Epidermal melanocyte (primary cell): ENCODE measurements around the gene STARD10.

Source experiments
- DNase-seq: peaks from one replicate; pipeline ENCODE4 v3.0.0; 2011; ENCODE audit warnings: low spot score; ENCODE audit not compliant: insufficient read length

The STARD10 gene

DNA sequence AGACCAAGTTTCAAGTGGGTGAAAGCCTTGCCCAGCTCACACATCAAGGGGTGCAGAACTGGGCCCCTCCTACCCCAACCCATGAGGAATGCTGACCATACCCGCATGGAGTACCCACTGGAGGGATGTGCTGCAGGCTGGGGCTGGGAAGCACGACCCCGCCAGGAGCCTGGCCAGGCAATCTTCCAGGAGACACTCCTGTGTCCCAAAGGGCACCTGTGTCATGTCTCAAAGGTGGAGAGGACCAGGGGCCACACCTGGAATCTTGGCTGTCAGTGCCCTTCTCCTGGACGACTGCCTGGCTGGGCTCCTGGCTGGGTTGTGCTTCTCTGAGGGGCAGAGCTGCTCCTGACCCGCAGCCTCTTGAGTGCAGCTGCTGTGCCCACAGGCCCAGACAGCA lies 48.3 kb downstream of the STARD10 start:
- DNase-seq = no peak

DNA sequence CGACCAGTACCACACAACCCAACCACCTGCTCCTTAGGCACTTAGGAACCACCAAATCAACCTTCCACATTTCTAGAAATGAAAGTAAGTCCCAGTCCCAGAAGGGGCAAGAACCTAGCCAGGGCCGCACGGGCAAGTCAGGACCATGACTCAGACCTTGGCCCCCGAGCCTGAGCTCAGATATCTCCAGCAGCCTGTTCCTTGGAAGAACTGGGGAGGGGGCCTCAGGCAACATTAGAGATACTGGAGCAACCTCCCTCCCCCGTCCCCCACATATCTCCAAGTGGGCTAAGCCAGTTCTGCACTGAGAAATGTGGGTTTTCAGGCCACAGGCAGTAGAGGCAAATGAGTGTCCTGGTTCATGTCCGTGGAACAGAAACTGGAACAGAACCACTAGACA lies 49.4 kb downstream of the STARD10 start:
- no peak for DNase-seq

DNA sequence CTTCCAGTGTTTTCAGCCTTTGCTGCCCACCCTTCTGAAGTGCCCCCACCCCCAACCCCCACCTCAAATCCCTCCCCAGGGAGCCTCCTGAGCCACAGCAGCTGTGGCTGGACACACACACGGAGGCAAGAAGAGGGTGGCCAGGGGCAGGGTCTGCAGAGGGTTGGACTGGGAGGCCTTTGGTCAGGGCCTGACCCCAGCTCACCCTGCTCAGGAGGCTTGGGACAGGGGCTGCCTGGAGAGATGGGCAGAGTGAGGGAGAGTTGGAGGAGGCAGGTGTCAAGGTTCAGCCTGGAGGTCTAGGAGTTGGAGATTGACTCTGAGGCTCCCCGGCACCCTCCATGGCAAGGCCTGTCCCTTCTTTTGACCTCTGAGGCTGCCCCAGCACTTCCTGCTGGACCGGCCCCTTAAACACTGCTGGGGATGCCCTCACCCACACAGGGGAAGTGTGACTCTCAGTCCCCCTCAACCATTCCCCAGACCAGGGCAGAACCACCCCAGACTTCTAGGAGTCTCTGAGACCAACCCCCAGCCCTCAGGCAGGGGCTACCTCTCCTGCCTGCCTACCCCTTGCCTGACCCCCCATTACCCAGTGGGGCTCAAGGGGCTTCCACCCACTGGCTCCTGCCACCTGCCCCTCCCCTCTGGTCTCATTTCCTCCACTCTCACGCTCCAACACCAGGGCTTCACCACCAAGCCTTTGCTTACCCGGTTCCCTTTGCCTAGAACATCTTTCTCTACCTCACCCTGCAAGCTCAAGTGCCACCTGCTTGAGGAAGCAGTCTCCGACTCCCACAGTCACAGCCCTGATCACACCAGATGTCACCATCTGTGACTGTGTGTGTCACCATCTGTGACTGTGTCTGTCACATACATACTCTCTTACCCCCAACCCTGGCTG lies 50.3 kb downstream of the STARD10 start:
- no peak for DNase-seq

DNA sequence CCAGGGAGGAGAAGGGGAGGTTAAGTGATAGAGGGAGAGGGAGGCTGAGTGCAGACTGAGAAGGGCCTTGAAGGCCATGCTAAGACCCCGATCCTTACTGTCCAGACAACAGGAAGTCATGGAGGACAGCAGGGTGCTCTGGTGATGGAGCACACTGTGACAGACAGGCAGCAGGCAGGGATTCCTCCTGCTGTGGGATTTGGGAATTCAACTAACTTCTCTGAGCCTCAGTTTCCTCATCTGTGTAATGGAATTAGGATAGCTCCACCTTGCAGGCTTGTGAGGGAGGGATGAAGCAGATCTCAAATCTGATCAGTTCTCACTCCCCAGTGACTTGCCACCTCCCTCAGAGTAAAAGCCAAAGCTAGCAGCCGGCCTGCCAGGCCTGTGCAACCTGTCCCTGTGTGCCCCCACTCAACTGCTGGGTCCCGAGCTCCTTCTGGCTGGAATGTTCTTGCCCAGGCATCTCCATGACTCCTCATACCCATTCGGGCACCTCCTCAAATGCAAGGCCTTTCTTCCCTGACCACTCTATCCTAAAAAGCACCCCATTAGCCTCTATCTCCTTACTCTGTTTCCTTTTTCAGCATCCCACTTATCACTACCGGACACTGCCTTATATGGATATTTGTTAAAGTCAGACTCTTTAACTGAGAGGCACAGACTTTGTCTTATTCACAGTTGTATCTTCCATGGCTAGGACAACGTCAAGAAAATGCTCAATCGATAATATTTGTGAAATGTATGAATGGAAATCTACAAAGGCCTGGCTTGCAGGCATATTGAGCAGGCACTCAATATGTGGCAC lies 51.1 kb downstream of the STARD10 start:
- DNase-seq = no peak

DNA sequence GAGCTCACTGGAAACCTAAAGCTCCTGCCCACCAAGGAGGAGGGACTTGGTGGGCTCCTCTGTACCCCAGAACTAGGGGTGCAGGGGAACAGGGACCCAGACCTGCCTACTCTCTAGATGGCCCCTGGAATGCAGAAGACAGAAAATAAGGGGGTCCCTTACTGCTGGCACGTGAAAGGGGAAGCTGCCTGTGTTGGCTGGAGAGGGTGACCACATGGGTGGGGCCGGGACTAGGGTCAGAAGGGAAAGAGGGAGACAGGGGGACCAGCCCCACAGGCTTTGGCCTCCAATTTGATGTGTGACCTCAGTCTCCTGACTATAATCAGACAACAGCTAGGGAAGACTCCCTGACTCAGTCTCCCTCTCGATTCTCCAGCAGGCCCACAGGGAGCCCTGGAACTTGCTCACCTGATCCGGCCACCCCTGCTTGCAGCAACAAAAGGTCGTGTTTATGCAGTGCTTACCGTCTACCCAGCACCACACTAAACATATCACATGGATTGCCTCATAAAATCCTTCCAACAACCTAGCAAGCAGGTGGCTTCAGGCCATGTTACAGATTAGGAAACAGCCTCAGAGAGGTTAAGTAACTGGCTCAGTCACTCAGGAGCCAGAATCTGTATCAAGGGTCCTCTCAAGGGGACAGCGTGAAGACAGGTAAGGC lies 51.9 kb downstream of the STARD10 start:
- DNase-seq = no peak

DNA sequence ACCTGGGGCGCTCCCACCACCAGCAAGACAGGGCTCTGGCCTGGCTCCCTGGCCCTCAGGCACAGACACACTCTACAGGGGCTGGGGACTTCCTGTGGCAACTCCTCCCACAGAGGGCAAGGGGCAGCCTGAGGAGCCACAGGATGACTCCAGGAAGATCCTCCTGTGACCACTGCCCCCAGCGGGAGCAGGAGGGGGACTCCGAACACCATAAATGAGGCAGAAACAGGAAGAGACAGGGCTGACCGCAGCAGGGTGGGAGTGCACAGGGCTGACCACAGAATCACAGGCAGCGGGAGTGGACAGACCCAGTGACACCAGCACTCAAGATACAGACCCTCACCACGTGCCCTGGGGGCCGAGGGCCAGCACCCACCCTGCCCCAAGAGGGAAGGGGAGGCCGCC lies 52.4 kb downstream of the STARD10 start:
- no peak for DNase-seq

DNA sequence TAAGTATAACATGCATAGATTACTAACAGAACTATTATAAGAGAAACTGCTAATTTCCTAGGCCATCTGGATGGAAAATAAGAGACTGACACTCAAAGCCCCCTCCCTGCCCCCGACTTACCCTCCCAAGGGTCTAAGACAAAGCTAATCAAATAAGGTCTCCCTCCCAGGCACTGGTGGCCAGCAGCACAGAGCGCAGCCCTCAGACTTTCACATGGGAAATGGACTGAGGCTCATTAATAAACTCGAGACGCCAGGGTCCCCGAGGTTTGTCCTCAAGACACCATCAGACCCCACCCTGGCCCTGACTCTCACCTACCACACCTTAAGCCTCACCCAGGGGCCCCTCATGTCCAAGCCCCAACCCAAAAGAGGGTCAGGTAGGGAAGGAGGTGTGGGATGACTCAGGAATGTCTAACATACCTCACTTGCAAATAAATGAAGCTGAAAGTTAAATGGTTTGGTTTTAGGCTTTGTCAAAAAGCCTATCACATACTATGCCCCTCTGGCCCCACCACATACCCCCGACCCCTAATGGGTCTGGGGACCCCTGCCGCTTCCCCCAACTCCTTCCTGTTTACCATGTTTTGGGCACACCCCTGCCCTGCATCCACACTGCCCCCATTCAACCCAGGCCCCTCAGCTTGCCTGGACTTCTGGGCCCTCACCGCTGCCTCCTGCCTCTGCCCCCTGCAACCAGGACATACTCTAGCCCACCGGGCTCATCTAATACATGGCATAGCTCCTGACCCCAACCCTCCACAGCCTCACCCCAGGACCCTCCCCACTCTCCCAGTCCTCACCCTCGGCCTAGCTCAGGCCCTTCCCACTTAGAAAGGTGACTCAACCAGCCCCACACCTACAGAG lies 53.1 kb downstream of the STARD10 start:
- DNase-seq = no peak

DNA sequence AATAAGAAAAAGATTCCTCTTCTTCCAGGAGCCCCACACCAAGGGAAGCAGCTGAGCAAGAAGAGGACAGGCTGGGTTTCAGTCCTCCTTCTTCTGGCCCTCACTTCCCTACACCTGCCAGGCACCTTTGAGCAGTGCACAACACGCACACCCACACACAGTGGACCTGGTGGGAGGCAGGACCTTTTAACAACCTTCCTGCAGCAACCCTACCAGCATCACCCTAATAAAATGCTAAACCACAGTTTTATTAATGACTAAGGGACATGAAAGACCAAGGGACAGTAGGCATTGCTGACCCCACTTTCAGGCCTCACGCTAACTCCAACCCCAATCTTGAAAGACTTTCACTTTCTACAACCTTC lies 53.8 kb downstream of the STARD10 start:
- no peak for DNase-seq

DNA sequence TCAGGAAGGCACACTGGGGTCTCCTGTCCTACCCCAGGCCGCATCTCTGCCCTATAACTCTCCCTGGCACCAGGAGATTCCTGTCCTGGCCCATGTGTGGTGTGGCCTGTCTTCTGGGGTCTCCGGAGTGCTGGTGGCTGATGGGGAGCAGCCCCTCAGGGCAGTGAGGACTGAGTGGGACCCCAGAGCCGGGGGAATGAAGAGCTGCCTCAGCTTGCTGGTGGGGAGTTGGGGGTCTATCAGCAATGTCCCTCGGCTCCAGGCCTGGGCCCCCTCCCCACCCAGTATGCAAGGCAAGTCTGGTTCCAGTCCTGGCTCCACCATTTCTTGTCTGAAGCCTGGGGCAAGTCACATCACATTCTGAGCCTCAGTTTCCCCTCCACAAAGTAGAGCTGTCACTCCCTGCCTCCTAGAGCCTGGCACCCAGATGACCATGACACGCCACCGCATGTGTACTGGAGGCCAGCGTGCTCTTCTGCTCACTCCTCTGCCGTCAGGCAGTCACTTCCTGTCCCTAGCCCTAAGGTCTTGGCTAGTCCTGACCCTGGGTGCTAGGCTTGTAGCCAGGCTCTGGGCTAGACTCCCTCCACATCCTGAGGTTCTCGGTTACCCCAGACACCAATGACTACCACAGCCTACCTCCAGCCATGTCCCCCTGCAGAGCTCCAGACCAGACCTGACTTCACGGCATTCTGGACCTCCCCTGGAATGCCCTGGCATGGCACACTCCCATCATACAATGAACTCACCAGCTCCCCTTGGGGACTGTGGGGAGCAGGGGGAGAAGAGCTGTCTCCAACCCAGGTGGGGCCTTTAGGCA lies 54.4 kb downstream of the STARD10 start:
- DNase-seq = no peak

DNA sequence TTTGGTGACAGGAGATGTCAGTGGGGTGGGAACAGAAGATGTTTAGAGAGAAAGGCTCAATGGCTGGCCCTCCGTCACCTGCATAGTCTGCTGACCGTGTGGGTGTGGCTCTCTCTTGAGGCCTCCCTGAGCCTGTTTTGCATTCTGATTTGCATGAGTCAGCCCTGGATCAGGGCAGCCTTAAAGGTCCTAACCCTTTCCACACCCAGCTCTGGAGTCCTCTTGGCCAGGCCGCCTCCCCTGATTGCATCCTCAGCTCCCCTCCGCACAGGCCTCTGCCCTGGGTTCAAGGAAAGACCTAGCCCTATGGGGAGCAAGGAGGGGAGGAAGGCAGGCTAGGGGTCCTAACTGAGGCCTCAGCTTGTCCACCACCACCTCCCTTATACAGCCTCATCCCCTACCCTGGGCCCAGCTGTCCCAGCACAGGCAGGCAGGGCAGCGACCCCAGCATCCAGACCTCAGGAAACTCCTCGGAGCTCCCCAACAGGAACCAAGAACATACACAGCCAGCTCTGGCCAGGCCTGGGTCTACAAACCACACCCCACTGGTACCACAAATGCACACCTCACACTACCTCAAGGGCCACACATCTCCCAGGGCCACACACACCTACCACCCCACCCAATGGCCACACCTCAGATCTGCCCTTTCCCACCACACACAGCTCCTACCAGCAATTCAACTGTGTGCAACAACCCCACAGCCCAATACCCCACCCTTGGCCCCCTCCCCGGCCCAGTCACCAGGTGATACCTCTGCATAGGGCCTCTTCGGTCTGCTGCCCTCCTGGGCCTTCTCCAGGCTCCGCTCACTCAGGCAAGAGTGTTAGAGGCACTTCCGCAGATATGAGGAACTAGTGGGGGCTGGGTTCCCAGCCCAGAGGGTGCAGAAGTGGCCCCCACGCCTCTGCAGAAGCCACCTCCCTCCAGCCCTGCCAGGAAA lies 55.4 kb downstream of the STARD10 start:
- no peak for DNase-seq

DNA sequence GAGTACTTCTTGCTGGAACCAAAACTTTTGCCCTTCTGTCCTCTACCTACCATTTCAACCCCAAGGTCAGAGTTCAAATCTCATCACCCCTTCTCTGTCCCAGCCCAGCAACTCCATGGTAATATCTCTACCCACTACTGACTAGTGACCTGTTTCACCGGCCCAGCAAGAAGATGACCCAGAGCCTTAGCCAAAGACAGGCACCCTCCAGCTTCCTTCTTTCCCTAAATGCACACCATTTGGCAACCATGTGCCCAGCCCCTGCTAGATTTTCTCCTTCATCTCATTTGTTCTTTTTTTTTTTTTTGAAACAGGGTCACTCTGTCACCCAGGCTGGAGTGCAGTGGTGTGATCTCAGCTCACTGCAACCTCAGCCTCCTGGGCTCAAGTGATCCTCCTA lies 56.5 kb downstream of the STARD10 start:
- no peak for DNase-seq

DNA sequence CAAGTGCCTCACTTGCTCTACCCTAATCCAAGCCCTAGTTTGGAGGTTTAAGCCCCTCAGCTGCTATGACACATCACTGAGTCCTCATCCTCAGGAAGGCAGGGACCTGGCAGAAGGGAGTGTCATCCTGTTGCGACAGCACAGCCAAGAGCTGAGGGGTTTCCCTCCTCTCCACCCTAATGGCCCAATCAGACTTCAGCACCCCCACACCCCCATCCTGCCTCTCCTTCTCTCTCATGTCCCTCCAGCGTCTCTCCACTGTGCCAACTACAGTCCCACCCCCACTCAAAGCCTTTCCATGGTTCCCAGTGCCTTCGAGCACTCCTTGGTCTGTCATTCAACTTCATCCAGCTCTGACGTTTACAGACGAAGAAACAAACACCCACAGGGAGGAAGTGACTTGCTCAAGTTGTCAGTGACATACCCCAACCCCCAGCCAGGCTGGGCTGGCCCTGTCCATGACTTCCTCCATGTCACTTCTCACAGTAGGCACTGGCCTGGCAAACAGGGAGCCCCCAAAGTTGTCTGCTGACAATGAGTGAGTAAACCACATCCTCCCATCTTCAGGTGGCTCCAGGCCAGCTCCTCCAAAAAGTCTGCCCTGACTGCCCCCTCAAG lies 57.3 kb downstream of the STARD10 start:
- DNase-seq = no peak

DNA sequence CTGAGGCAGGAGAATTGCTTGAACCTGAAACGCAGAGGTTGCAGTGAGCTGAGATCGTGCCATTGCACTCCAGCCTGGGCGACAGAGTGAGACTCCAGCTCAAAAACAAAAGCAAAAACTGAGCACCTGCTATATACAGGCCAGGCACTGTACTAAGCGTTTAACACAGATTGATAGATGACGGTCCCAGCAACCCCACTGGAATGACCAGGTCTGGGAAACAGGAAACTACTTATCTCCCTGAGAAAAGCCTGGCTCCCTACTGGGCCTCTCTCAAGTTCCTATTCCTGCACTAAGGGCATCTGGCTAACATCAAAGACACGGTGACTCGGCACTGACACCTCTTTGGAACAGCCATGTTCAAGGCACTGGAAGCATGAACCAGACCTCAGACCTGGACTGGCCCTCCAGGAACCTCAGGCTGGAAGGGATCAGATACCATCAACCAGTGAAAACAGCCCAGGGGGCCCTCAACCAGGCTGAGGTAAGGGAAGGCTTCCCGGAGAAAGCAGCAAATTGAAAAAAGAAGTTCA lies 58.3 kb downstream of the STARD10 start:
- no peak for DNase-seq

DNA sequence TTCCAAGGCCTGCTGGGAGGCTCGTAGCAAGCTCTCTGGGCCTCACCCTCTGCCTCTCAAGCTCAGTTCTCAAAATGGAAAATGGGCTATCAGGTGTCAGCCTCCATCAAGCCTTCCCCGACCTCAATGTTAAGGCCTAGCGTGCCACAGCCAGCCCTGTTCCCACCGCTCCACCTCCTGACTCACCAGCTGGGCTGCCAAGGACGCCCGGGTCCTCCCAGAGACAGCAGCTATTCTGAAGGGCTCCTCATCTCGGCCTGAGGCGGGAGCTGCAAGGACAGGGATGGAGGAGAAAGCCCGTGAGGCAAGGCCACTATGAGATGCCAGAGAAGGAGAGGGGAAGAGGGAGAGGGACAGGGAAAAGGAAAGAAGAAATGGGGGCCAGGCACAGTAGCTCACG lies 61.5 kb downstream of the STARD10 start:
- no peak for DNase-seq

DNA sequence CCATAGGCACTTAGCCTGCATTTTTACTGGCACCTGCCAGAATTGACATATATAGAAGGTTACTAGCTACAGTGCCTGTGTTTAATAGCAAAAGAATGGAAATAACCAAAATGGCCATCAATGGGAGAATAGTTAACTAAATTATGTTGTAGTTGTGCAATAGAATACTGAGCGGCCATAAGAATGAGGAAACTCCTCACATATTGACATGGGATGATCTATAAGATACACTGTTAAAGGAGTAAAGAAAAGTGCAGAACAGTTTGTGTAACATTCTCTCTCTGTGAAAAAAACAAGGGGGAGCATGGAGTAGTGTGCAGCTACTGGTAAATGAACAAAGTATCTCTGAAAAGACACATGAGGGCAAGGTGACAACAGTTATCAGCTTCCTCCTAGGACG lies 63.1 kb downstream of the STARD10 start:
- no peak for DNase-seq

DNA sequence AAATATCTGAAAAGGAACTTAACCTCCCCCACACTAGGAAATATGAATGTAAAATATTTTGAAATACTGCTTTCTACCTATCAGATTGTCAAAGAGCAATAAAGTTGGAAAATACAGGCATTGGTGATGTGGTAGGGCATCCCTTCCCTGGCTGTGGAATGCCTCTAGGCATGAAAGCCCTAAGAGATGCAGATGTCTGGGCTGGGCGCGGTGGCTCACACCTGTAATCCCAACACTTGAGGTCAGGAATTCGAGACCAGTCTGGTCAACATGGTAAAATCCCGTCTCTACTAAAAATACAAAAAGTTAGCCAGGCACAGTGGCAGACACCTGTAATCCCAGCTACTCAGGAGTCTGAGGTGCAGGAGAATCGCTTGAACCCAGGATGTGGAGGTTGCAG lies 63.6 kb downstream of the STARD10 start:
- DNase-seq = no peak

DNA sequence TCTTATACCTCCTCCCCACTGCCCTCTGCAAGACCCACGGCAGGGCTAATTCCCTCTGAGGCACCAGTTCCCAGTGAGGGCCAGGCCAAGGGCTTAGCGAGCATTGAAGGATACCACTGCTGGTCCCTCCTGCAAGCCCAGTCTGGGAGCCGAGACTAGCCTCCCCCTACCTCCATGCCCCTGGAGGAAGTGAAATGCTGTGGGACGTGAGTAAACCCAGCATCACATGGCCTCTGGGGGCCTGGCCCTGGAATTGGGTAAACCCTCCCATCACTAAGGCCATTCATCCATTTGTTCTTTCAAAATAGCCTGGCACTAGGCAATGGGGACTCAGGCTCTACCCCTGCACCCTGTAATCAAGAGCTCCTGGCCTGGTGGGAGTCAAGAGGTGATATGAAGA lies 66.3 kb downstream of the STARD10 start:
- no peak for DNase-seq
